Measurements from ENCODE around the gene IL15RA.
"Not testable (repeated sequence)": the region's sequence is repeated elsewhere in the genome, so short reads cannot be mapped to it uniquely, and the experiment has no call there.

Gene IL15RA

DNA sequence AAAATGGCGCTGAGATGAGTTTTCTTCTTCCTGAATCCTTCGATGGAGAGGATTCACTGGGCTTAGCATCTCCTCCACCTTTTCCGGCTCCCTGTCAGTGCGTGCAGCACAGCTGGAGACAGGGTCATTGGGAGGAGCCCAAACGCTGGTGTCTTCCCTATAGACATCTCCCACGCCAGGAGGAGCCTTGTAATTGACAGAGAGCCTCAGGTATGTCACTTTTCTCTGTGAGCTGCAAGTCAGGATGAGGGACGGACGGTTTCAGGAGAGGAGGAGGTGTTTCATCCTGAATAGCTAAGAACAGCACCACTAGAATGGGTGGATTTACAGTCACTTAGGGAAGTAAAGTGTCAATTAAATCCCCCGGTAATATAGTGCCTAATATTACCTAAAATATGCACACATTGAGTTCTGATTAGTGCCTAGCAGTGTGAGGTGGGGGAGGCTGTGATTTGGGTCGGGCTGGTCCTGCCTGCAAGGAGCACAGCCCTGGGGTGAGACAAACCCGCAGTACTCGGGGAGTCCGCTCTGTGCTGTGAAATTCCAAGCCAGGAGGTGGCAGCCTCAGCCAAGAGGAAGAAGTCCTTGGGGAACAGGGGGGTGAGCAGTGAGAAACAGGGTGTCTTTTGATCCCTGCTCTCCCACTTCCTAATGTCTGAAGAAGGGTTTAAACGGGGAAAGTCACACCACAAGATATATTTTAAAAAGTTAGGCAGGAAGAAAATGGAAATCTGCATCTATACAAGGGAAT, 28.2 kb downstream of the IL15RA start:
- DNase-seq = peak; percentile 60

DNA sequence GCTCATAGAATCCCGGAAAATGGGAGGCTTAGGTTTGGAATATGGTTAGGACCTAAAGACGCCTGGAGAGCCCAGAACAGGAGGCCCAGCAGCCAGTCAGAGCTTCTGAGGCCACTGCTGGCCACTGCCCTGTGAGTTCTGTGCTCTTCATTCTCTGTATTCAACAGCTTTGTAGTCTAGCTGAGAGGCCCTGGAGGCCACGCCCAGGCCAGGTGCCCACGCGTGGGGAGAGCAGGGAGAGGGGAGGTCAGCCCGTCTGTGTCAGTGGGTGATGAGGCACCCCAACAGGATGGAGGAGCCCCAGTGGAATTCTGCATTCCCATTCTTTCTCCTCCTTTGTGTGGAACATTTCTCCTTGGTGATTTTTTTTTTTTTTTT, 29.1 kb downstream of the IL15RA start:
- DNase-seq = no peak

DNA sequence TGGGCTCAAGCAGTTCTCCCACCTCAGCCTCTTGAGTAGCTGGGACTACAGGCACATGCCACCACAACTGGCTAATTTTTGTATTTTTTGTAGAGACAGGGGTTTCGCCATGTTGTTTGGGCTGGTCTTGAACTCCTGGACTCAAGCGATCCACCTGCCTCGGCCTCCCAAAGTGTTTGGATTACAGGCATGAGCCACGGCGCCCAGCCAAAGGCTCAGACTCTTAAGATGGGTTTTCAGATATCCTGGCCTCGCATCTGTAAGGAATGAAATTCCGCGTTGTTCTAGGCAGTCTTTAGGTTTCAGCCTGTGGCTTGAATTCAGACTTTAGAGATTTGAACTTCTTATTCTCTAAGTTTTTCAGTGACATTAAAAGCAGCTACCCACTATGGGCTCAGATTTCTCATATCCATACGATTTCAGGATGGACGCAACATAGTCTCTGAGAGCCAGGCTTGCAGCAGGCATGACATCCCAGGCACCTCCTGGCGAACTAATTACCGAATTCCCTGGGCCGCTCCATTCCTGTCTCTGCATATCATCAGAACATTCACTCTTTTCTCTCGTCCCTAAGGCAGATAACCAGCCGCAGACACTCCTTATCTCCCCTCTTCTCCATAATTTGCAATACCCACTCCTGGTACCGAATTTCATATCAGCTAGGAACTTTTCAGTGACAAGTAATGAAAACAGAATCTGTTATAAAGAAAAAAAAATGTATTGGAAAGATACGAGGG, 29.7 kb downstream of the IL15RA start:
- no peak for DNase-seq

DNA sequence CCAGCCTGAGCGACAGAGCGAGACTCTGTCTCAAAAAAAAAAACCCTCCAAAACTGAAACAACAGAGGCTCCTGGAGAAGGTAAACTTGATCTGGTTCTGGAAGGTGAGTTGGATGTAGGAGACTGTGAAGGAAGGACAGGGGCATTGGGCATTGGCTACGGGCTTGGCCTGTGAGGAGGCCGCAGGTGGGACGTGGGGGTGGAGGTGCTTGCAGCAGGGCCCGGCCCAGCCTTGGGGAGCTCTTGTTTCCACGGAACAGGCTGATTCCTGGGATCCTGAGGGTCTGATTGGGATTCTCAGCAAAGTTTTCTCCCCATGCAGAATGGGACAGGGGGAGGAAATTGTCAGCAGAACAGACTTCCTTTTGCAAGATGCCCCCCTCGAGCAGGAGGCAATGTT, 30.6 kb downstream of the IL15RA start:
- no peak for DNase-seq

DNA sequence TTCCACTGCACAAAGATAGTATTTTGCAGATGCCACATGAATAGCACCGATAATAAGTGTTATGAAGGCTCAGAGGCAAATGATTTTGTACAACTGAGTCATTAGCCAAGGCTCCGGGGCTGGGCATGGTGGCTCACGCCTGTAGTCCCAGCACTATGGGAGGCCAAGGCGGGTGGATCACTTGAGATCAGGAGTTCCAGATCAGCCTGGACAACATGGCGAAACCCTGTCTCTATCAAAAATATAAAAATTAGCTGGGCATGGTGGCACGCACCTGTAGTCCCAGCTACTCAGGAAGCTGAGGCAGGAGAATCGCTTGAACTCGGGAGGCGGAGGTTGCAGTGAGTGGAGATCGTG, 30.9 kb downstream of the IL15RA start:
- not testable (repeated sequence) for DNase-seq

DNA sequence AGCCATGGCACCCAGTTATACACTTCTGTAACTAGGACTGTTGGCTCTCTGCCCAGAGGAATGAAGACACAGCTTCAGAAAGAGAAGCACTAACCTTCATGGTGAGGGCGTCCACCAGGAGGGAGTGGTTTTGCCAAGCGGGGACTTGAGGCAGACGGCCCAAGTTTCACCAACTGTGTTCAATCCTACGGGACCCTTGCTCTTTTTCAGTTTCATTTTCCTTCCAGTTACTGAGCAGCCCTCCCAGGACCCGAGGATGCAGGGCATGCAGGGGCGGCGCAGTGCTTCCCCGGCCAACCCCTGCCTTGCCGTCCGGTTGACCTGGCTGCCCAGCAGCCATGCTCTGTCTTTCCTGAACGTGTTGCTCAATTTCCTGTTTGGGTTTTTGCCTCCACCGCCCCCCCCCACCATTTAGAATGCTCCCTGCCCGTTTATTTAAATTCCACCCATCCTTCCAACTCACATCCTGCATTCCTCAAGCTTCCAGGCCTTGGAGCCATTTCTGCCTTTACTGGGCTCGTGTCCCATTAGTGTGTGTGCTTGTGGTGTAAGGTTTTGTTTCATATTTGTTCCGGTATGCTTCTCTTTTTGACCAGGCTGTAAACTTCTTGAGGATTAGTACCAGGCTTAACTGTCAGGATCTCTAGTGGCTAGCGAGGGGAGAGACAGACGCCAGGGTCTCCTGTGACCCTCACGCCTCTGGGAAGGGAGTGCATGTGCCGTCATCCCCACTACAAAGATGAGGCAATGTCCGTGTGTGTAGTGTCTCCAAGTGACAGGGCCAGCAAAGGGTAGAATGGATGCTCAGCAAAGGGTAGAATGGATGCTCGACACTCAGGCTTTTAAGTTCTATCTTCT, 31.6 kb downstream of the IL15RA start:
- peak; percentile 93 for DNase-seq

DNA sequence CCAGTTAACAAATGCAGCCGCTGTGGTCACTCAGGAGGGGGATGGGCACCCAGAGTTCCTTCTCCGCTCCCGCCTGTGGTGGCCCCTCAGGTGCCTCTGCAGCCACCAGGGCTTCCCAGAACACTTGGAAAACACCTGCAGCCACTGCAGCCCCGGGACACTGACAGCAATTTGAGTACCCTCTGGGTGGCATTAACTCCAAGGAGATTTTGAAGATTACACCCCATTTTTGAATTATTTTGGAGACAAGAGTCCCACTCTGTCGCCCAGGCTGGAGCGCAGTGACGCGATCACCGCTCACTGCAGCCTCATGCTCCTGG, 32.2 kb downstream of the IL15RA start:
- DNase-seq = no peak

DNA sequence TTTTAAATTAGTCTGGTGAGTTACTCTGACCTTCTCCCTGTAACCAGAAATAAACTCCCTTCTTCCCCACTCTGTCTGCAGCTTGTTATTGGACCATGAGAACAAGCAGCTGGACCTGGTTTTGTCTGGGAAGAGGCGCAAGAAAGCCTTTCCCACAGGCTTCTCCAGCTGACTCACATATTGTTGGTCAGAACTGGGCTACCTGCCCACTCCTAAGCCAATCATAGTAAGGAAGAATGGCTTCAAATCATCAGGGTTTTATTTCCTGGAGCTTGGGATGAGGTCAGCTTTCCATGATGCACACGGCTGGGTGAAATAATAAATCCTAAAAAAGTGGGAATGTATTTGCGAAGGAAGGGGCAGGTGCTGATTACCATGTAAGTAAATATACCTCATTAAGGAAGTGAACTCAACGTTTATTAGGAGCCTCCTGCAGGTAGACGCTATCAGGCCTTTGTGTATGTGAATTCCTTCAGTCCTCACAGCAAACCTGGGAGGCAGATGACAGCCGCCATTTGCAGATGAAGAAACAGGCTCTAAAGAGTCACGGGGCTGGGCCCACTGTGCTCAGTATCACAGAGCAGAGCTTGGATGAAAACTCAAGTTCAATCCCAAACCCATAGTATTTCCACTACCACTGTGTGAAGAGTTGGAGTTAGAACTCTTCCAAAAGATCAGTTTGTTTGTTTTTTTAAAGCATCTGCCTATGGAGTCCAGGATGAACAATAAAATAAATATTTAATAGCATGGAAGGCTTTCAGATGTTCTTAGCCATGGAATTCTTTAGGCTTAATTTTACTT, 32.8 kb downstream of the IL15RA start:
- DNase-seq = peak; percentile 99

DNA sequence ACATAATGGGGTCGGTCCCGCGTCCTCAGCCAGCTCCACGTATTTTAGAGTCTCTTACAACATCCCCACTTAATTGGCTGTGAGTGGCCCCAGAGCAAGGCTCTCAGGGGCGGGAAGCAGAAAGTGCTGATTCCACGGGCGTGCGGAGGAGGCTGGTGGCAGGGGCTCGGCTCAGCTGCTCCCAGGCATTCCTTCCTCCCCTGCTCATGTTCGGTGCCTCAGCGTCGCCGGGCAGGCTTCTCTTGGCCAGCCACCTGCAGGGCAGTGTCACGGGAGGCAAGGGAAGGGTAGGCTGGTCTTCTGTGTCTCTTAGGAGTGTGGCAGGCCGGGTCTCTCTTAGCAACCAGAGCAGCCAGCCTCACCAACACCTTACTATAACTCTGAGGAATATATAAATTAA, 33.8 kb downstream of the IL15RA start:
- peak; percentile 28 for DNase-seq

DNA sequence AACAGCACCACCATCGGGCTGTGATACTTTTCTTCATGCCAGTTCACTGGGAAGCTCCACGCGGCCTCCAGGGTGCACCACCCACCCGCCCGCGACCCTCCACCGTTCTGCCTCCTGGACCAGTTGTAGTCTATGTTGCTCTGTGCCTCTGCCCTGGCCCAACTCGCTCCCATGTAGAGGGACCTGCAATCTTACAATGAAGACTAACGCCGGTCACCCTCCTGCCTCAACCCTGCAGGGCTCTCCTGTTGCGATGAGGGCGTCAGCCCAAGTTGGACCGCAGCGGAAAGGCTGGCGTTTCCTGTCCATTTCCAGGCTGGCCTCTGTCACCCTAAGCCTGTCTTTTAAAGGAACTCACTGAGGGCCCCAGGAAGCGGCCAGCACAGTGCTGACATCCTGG, 34.9 kb downstream of the IL15RA start:
- no peak for DNase-seq

DNA sequence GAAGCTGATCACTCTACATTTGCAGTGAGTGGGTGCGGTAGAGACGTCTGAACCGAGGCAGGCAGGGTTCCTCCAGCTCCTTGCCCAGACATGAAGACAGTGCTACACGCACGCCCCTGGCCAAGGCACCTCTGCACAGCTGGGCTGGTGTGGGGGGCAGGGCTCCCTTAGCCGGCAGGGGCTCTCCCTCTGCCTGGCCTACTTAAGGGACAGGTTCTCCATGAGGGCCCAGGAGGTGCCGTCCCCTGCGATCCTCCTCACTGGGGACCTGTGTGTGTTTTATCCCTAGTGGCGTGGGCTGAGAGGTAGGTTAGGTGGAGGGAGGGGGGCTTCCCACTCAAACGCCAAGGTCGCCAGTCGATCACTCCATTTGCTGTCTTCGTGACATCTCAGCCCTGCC, 35.3 kb downstream of the IL15RA start:
- no peak for DNase-seq

DNA sequence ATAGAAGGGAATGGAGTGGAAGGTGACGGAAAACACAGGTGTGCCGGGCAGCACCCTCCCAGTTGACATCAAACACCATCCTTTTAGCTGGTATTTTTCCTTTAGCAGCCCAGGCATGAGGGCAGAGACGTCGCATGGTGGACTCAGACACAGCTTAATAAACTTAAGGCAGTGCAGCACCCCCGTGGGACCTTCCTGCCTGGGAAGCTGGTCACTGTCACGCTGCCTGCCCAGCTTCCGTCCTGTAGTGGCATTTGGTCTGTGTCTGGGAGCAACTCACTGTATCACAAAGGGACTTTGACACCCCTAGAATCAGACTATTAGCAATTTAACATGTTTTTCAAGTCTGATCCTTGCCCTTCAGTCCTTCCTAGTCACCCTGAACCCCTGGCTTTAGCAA, 35.8 kb downstream of the IL15RA start:
- DNase-seq = no peak

DNA sequence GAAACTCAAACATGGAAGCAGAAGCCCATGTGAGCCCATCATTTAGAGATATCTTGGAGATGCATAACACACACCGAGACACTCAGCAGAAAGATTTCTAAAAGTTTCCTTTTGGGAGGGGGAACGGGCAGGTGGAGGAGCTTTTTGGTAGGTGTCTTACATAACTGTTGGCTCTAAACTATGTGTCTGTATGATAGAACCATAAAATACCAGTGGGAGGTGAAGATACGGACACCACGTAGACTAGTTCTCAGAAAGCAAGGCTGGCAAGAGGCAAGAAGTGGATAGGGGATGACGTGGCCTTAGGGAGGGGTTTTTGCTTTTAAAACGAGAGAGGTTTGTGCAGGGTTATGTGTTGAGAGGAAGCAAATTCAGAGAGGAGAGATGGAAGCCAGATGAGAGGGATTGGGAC, 36.5 kb downstream of the IL15RA start:
- DNase-seq = no peak

DNA sequence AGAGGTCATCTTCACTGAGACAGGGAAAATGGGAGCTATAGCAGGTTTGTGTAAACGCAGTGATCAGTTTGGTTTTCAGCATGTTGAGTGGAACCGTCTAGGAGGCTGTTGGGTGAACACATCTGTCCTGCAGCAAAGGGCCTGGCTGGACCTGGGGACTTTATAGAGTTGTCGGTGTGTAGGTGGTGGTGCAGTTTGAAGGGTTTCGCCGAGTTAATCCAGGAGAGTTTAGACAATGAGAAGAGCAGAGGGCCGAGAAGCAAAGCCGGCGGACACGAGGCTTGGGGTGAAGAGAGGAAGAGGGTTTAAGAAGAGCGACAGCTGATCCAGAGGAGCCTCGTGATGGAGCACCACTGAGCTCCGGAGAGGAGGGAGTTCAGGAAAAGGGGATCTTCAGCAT, 39.1 kb downstream of the IL15RA start:
- DNase-seq = no peak

DNA sequence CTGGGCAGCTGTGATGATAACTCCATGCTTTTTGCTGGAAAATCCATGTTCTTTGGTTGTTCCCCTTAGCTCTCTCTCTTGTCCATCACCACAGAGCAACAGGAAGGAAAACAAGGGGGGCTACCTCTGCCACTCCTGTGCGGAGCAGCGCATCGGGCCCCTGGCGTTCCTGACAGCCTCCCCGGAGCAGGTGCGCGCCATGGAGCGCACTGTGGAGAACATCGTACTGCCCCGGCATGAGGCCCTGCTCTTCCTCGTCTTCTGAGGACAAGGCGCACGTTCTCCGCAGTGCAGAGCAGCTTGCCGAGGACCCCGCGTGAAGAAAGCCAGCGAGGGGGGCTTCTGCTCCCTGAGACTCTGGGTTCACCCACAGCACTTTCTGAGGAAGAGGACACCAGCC, 40.3 kb downstream of the IL15RA start:
- no peak for DNase-seq

DNA sequence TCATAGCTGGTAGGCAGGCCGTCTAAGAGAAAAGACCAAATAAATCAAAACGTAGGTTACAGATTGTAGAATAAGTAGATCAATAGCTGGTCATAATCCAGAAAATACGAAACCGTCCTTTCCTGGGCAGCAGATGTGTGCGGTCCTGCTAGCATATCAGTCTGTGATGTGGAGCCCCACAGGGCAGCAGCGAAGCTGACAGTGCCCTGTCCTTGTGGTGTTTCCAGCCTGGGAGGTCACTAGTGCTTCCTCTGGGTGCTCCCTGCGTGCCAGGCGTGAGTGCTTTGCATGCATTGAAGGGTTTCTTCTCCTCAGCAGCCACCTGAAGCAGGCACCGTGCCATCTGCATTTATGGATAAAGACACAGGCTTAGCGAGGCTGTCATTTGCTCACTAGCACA, 41.7 kb downstream of the IL15RA start:
- no peak for DNase-seq

DNA sequence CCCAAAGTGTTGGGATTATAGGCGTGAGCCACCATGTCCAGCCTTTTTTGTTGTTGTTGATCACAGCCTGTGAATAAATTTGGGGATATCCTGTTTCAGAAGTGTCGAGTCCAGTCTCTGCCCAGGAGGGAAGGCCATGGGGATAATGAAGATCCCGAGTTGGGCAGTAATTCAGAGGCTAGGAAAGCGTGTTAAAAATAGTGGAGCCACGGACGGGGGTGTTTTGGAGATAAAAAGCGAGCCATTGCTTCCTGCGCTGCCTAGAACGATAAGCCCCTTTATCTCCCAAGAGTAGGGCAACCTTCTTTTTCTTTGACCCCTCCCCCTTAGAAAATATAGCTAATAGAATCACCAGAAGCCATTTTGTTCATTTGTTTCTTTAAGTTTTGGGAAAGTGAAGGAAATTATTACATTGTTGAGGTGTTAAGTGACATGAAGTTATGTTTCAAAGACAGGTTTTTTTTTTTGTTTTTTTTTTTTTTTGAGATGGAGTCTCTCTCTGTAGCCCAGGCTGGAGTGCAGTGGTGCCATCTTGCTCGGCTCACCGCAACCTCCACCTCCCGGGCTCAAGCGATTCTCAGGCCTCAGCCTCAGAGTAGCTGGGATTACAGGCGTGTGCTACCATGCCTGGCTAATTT, 43.3 kb downstream of the IL15RA start:
- DNase-seq = no peak

DNA sequence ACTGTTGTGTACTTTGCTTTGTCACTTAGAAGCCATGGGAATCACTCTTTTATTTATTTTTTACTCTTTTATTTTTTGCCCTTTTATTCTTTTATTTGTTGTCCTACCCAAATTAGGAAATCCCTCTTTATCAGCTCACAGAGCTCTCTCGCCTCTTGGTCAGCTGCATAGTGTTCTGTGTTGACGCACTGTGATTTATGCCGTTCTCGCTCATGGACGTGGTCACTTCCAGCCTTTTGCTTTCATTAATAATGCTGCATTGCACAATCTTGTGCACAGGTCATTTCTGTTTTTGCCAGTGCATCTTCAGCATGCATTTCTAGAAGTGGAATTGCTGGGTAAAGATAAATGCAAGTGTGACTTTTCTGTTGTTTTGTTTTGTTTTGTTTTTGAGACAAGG, 45.0 kb downstream of the IL15RA start:
- no peak for DNase-seq

DNA sequence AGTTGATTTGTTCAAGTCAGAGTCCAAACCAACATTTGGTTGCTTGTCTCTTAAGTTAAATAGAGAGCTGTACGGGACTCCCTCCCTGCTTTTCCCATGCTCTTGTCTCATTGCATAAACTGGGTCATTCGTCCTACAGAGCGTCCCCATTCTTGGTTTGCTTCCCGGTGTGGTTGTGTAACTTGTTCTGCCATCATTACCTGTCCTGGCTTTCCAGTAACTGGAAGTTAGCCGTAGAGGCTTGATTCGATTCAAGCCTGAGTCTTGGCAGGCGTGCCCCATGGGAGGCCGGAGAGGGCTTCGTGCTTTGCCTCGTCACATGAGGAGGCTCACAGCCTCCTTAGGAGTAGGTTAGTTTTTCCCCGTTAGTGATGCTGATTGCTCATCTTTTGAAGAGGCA, 47.1 kb downstream of the IL15RA start:
- DNase-seq = no peak

DNA sequence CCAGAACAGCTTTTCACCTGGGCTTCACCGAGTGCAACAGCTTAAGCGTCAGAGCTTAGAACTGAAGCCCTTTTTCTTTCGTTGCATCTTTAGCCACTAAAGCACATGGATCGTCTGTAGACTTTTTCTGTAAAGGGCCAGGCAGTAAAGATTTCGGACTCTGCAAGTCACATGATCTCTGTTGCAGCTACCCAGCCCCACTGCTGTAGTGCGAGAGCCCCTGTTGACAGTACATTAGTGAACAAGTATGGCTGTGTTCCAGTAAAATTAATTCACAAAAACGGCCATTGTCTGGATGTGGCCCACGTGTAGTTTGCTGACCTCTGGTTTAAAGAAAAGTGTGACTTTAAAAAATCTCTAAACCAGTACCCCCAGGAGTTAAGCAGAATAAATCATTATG, 47.9 kb downstream of the IL15RA start:
- no peak for DNase-seq

DNA sequence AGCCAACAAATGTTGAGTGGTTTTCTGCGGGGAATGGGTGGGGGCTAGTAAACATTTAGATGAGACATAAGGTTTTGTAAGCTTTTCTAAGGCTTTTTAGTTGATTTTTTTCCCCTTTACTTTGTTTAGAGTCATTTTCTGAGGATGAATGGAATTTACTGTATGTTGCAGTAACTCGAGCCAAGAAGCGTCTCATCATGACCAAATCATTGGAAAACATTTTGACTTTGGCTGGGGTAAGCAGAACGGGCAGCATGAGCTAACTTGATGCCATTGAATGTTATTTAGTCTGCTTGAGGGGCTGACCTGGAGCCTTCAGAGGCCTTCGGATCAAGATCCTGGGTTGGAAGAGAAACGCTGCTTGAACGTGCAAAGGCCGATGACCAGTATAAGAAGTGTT, 50.0 kb downstream of the IL15RA start:
- peak; percentile 38 for DNase-seq

DNA sequence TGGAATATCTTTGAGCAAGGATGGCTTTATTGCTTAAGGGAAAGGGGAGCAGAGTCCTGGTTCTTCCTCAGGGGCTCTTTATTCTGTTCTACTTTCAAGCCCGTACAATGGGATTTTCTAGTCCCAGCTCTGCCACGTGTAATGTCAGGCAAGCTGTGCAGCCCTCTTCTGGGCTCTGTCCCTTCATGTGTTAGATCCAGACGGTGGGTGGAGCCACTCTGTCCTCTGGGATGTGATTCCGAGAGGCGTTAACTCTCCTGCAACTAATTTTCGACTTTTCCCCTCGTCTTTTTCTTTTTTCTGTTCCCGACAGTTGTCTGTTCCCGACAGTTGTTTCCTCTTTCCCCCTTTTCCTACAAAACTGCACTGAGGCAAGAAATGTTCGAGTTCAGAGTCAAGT, 52.5 kb downstream of the IL15RA start:
- DNase-seq = no peak

DNA sequence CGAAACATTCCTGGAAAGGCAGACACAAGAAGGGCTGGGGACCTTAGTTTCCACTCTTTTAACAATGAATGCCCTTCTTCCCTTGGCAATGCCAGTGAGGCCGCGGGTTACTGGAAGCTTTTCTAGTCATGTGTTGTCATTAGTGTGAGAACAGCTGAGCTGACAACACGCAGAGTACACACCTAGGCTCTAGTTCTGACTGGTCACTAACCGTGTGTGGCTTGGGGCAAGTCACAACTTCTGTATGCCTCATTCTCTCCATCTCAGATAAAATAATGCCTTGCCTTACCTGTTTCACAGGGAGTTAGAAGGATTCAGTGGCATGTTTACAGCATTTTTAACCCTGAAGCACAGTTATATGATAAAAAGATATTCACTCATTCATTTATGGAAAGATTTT, 55.6 kb downstream of the IL15RA start:
- DNase-seq = no peak

Data from fibroblast of skin of right quadriceps (primary cell).